Measurements from ENCODE around the gene TEX2.
"Not testable (repeated sequence)": the region's sequence is repeated elsewhere in the genome, so short reads cannot be mapped to it uniquely, and the experiment has no call there.

DNA sequence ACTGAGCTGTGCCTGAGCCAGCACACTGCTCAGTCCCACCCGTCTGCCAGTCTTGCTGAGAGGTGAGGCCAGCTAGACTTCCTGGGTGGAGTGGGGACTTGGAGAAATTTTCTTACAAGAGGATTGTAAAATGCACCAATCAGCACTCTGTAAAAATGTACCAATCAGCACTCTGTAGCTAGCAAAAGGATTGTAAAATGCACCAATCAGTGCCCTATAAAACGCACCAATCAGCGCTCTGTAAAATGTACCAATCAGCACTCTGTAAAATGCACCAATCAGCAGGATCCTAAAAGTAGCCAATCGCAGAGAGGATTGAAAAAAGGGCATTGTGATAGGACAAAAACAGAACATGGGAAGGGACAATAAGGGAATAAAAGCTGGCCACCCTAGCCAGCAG lies 84.0 kb downstream of the TEX2 start:
- TF ChIP-seq, protein P1, sequence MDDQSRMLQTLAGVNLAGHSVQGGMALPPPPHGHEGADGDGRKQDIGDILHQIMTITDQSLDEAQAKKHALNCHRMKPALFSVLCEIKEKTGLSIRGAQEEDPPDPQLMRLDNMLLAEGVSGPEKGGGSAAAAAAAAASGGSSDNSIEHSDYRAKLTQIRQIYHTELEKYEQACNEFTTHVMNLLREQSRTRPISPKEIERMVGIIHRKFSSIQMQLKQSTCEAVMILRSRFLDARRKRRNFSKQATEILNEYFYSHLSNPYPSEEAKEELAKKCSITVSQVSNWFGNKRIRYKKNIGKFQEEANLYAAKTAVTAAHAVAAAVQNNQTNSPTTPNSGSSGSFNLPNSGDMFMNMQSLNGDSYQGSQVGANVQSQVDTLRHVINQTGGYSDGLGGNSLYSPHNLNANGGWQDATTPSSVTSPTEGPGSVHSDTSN (IDR thresholded peaks at IDR 0.05), result not testable (repeated sequence)
- TF ChIP-seq NRF1 (IDR thresholded peaks at IDR 0.05; ENCODE audit: low read depth, low read length); EP300 (IDR thresholded peaks at IDR 0.05; ENCODE audit: borderline replicate concordance in 1 of 2, low read depth in 1 of 2, low read length in 1 of 2); FOXM1 (IDR thresholded peaks at IDR 0.05; ENCODE audit: low read depth): not testable (repeated sequence)
- TF ChIP-seq, protein P2, sequence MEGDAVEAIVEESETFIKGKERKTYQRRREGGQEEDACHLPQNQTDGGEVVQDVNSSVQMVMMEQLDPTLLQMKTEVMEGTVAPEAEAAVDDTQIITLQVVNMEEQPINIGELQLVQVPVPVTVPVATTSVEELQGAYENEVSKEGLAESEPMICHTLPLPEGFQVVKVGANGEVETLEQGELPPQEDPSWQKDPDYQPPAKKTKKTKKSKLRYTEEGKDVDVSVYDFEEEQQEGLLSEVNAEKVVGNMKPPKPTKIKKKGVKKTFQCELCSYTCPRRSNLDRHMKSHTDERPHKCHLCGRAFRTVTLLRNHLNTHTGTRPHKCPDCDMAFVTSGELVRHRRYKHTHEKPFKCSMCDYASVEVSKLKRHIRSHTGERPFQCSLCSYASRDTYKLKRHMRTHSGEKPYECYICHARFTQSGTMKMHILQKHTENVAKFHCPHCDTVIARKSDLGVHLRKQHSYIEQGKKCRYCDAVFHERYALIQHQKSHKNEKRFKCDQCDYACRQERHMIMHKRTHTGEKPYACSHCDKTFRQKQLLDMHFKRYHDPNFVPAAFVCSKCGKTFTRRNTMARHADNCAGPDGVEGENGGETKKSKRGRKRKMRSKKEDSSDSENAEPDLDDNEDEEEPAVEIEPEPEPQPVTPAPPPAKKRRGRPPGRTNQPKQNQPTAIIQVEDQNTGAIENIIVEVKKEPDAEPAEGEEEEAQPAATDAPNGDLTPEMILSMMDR (IDR thresholded peaks at IDR 0.05), result not testable (repeated sequence)
- TF ChIP-seq, protein P3, sequence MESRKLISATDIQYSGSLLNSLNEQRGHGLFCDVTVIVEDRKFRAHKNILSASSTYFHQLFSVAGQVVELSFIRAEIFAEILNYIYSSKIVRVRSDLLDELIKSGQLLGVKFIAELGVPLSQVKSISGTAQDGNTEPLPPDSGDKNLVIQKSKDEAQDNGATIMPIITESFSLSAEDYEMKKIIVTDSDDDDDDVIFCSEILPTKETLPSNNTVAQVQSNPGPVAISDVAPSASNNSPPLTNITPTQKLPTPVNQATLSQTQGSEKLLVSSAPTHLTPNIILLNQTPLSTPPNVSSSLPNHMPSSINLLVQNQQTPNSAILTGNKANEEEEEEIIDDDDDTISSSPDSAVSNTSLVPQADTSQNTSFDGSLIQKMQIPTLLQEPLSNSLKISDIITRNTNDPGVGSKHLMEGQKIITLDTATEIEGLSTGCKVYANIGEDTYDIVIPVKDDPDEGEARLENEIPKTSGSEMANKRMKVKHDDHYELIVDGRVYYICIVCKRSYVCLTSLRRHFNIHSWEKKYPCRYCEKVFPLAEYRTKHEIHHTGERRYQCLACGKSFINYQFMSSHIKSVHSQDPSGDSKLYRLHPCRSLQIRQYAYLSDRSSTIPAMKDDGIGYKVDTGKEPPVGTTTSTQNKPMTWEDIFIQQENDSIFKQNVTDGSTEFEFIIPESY (IDR thresholded peaks at IDR 0.05; ENCODE audit: borderline replicate concordance, low read depth), result not testable (repeated sequence)
- TF ChIP-seq, protein P4, sequence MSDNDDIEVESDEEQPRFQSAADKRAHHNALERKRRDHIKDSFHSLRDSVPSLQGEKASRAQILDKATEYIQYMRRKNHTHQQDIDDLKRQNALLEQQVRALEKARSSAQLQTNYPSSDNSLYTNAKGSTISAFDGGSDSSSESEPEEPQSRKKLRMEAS (IDR thresholded peaks at IDR 0.05; ENCODE audit: low read depth), result not testable (repeated sequence)
- TF ChIP-seq, protein P5, sequence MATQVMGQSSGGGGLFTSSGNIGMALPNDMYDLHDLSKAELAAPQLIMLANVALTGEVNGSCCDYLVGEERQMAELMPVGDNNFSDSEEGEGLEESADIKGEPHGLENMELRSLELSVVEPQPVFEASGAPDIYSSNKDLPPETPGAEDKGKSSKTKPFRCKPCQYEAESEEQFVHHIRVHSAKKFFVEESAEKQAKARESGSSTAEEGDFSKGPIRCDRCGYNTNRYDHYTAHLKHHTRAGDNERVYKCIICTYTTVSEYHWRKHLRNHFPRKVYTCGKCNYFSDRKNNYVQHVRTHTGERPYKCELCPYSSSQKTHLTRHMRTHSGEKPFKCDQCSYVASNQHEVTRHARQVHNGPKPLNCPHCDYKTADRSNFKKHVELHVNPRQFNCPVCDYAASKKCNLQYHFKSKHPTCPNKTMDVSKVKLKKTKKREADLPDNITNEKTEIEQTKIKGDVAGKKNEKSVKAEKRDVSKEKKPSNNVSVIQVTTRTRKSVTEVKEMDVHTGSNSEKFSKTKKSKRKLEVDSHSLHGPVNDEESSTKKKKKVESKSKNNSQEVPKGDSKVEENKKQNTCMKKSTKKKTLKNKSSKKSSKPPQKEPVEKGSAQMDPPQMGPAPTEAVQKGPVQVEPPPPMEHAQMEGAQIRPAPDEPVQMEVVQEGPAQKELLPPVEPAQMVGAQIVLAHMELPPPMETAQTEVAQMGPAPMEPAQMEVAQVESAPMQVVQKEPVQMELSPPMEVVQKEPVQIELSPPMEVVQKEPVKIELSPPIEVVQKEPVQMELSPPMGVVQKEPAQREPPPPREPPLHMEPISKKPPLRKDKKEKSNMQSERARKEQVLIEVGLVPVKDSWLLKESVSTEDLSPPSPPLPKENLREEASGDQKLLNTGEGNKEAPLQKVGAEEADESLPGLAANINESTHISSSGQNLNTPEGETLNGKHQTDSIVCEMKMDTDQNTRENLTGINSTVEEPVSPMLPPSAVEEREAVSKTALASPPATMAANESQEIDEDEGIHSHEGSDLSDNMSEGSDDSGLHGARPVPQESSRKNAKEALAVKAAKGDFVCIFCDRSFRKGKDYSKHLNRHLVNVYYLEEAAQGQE (IDR thresholded peaks at IDR 0.05; ENCODE audit: low read depth, low read length), result not testable (repeated sequence)
